H9 (cell line): ENCODE results near the gene LGR5. TPM values are rescaled to one million over a fixed set of nuclear protein-coding genes. Genes with fewer than 3 reads are reported as not detected.

Experiments used
- DNase-seq: peaks from one replicate; pipeline ENCODE4 v3.0.0-alpha.2; 2017
- H2AFZ ChIP-seq: one replicate; pipeline ENCODE4 v1.6.1; 2013; ENCODE audit warnings: mild to moderate bottlenecking, low read length, control low read depth, moderate library complexity
- H2AK5ac ChIP-seq: 2 replicates; pipeline ENCODE4 v1.6.1; 2013; ENCODE audit warnings: low read length, control low read depth, mixed read lengths; ENCODE audit not compliant: insufficient read length
- H2BK120ac ChIP-seq: one replicate; pipeline ENCODE4 v1.6.1; 2013; ENCODE audit warnings: low read depth, mild to moderate bottlenecking, low read length, control low read depth, inconsistent platforms; ENCODE audit not compliant: poor library complexity, severe bottlenecking
- H2BK12ac ChIP-seq: 2 replicates; pipeline ENCODE4 v1.6.1; 2013; ENCODE audit warnings: low read length, control low read depth, mixed read lengths, low read depth; ENCODE audit not compliant: insufficient read length
- H2BK15ac ChIP-seq: 2 replicates; pipeline ENCODE4 v1.6.1; 2013; ENCODE audit warnings: low read depth, low read length, control low read depth
- H2BK20ac ChIP-seq: one replicate; pipeline ENCODE4 v1.6.1; 2013; ENCODE audit warnings: low read depth, mild to moderate bottlenecking, low read length, control low read depth, inconsistent platforms; ENCODE audit not compliant: poor library complexity, severe bottlenecking
- H2BK5ac ChIP-seq: 2 replicates; pipeline ENCODE4 v1.6.1; 2013; ENCODE audit warnings: low read length, control low read depth, mixed read lengths; ENCODE audit not compliant: insufficient read length
- H3K14ac ChIP-seq: 2 replicates; pipeline ENCODE4 v1.6.1; 2013; ENCODE audit warnings: low read length, control low read depth; ENCODE audit not compliant: insufficient read depth
- H3K18ac ChIP-seq: 2 replicates; pipeline ENCODE4 v1.6.1; 2013; ENCODE audit warnings: low read depth, mild to moderate bottlenecking, mixed read lengths, low read length, control low read depth; ENCODE audit not compliant: insufficient read length
- H3K23ac ChIP-seq: 2 replicates; pipeline ENCODE4 v1.6.1; 2013; ENCODE audit warnings: low read length, control low read depth, mixed read lengths, low read depth; ENCODE audit not compliant: insufficient read length
- H3K23me2 ChIP-seq: 2 replicates; pipeline ENCODE4 v1.6.1; 2013; ENCODE audit warnings: low read depth, mild to moderate bottlenecking, mixed read lengths, low read length, control low read depth; ENCODE audit not compliant: insufficient read length, poor library complexity, severe bottlenecking
- H3K27ac ChIP-seq: 2 replicates; pipeline ENCODE4 v1.5.1; 2013; ENCODE audit warnings: low read length, control low read depth, mixed read lengths, low read depth; ENCODE audit not compliant: insufficient read length
- H3K27me3 ChIP-seq: 2 replicates; pipeline ENCODE4 v1.6.1; 2013; ENCODE audit warnings: low read length, control low read depth, inconsistent platforms; ENCODE audit not compliant: insufficient read depth
- H3K4ac ChIP-seq: 2 replicates; pipeline ENCODE4 v1.6.1; 2013; ENCODE audit warnings: low read depth, mild to moderate bottlenecking, control low read depth, inconsistent platforms, low read length, moderate library complexity
- H3K4me1 ChIP-seq: 2 replicates; pipeline ENCODE4 v1.6.1; 2013; ENCODE audit warnings: low read length, control low read depth, inconsistent platforms; ENCODE audit not compliant: insufficient read depth
- H3K4me2 ChIP-seq: 2 replicates; pipeline ENCODE4 v1.6.1; 2013; ENCODE audit warnings: low read length, control low read depth, mixed read lengths; ENCODE audit not compliant: insufficient read length, insufficient read depth
- H3K56ac ChIP-seq: 2 replicates; pipeline ENCODE4 v1.6.1; 2013; ENCODE audit warnings: low read depth, mild to moderate bottlenecking, mixed read lengths, low read length, control low read depth; ENCODE audit not compliant: insufficient read length
- H3K79me1 ChIP-seq: 2 replicates; pipeline ENCODE4 v1.6.1; 2013; ENCODE audit warnings: low read depth, mild to moderate bottlenecking, moderate library complexity, low read length, control low read depth, inconsistent platforms; ENCODE audit not compliant: insufficient read depth, poor library complexity, severe bottlenecking
- H3K79me2 ChIP-seq: 2 replicates; pipeline ENCODE4 v1.6.1; 2013; ENCODE audit warnings: low read length, control low read depth, inconsistent platforms; ENCODE audit not compliant: insufficient read depth
- H3K9ac ChIP-seq: 2 replicates; pipeline ENCODE4 v1.6.1; 2013; ENCODE audit warnings: low read length, control low read depth, mixed read lengths; ENCODE audit not compliant: insufficient read length; ENCODE audit errors: extremely low read depth
- H3K9me3 ChIP-seq: one replicate; pipeline ENCODE4 v1.6.1; 2013; ENCODE audit warnings: low read depth, low read length, inconsistent platforms; ENCODE audit not compliant: control insufficient read depth
- H3T11ph ChIP-seq: one replicate; pipeline ENCODE4 v1.6.1; 2013; ENCODE audit warnings: mild to moderate bottlenecking, low read length, control low read depth, inconsistent platforms
- H4K20me1 ChIP-seq: one replicate; pipeline ENCODE4 v1.6.1; 2013; ENCODE audit not compliant: control insufficient read depth, insufficient read length, insufficient read depth
- H4K5ac ChIP-seq: 2 replicates; pipeline ENCODE4 v1.6.1; 2013; ENCODE audit warnings: low read depth, mild to moderate bottlenecking, mixed read lengths, low read length, control low read depth; ENCODE audit not compliant: insufficient read length
- H4K8ac ChIP-seq: replicated peaks from 2 replicates; pipeline ENCODE4 v1.6.1; 2013; ENCODE audit warnings: low read length, control low read depth, mixed read lengths, low read depth; ENCODE audit not compliant: insufficient read length
- H4K91ac ChIP-seq: 2 replicates; pipeline ENCODE4 v1.6.1; 2013; ENCODE audit warnings: low read depth, mild to moderate bottlenecking, moderate library complexity, mixed read lengths, low read length, control low read depth; ENCODE audit not compliant: insufficient read length
- H3K27ac Mint-ChIP-seq, 3 experiments: 2 replicates in 2 of 3; 3 replicates in 1 of 3; pipeline ENCODE4 v1.8.0; 2020 to 2021; ENCODE audit warnings: mixed read lengths in 3 of 3, mild to moderate bottlenecking in 1 of 3, moderate library complexity in 1 of 3
- H3K27me3 Mint-ChIP-seq: 2 replicates; pipeline ENCODE4 v1.8.0; 2021; ENCODE audit warnings: low read depth, mild to moderate bottlenecking, moderate library complexity, mixed read lengths
- H3K36me3 Mint-ChIP-seq, 3 experiments: 2 replicates in 2 of 3; 3 replicates in 1 of 3; pipeline ENCODE4 v1.8.0; 2020 to 2021; ENCODE audit warnings: low read depth in 3 of 3, mixed read lengths in 3 of 3; ENCODE audit not compliant: insufficient read depth in 1 of 3
- H3K4me1 Mint-ChIP-seq, 2 experiments: 2 replicates each; pipeline ENCODE4 v1.8.0; 2020; ENCODE audit warnings: mixed read lengths in 2 of 2
- H3K4me3 Mint-ChIP-seq, 2 experiments: 2 replicates in 1 of 2; 3 replicates in 1 of 2; pipeline ENCODE4 v1.8.0; 2020 to 2021; ENCODE audit warnings: mild to moderate bottlenecking in 2 of 2, mixed read lengths in 2 of 2, moderate library complexity in 1 of 2
- H3K9me3 Mint-ChIP-seq, 2 experiments: 2 replicates in 1 of 2; 3 replicates in 1 of 2; pipeline ENCODE4 v1.8.0; 2020; ENCODE audit warnings: mild to moderate bottlenecking in 2 of 2, mixed read lengths in 2 of 2, moderate library complexity in 1 of 2
- WGBS: extraction: QIAGEN DNeasy Blood & Tissue Kit; methylation state at CpG from one replicate; pipeline ENCODE4 v1.1.7; 2013; ENCODE audit warnings: missing lambda C conversion rate, low lambda C conversion rate, mixed read lengths; ENCODE audit not compliant: insufficient read length; ENCODE audit errors: extremely low coverage; 5-methylcytosine and 5-hydroxymethylcytosine counted together
- total RNA-seq: library from RNA; stranded (reverse); gene quantifications from 2 replicates; pipeline ENCODE4 v1.2.1, GENCODE V29; 2021
- TF ChIP-seq, protein P1 (sequence below): fragments of 200-600 bp; sonication (generic); conservative IDR thresholded peaks from 3 replicates; pipeline ENCODE4 v1.8.0; 2021; ENCODE audit warnings: antibody characterized with exemption, mild to moderate bottlenecking

Gene LGR5
- total RNA-seq, 1 experiment from 2014 or later, result 0.09 TPM

- Histone ChIP-seq H2BK15ac (no peak overlapping the region), H2AFZ (no peak overlapping the region), H3K18ac (no peak overlapping the region), H3K27ac (no peak overlapping the region), H2BK5ac (no peak overlapping the region), H3K9ac (no peak overlapping the region), H3K4me1 (no peaks in the 10 kb centered on the region; the same call in 1 of the 2 replicates), H3K23ac (no peak overlapping the region), H3K79me1 (no peaks in the 10 kb centered on the region), H3K79me2 (no peaks in the 10 kb centered on the region), H2BK20ac (no peak overlapping the region), H3K56ac (no peak overlapping the region), H2BK12ac (no peak overlapping the region), H2BK120ac (no peak overlapping the region), H3K23me2 (no peaks in the 10 kb centered on the region), H3K9me3 (no peaks in the 10 kb centered on the region), H3T11ph (no peak overlapping the region), H3K4me2 (no peak overlapping the region), H3K4ac (no peak overlapping the region), H4K20me1 (no peaks in the 10 kb centered on the region), H2AK5ac (no peak overlapping the region), H4K91ac (no peak overlapping the region), H4K5ac (no peak overlapping the region), H4K8ac (no peak overlapping the region), H3K14ac (no peak overlapping the region), H3K27me3 (no peaks in the 10 kb centered on the region)
- no peaks in the 10 kb centered on the region for H3K36me3 Mint-ChIP-seq
- no peak overlapping the region for H3K27ac Mint-ChIP-seq
- TF ChIP-seq, protein P1, sequence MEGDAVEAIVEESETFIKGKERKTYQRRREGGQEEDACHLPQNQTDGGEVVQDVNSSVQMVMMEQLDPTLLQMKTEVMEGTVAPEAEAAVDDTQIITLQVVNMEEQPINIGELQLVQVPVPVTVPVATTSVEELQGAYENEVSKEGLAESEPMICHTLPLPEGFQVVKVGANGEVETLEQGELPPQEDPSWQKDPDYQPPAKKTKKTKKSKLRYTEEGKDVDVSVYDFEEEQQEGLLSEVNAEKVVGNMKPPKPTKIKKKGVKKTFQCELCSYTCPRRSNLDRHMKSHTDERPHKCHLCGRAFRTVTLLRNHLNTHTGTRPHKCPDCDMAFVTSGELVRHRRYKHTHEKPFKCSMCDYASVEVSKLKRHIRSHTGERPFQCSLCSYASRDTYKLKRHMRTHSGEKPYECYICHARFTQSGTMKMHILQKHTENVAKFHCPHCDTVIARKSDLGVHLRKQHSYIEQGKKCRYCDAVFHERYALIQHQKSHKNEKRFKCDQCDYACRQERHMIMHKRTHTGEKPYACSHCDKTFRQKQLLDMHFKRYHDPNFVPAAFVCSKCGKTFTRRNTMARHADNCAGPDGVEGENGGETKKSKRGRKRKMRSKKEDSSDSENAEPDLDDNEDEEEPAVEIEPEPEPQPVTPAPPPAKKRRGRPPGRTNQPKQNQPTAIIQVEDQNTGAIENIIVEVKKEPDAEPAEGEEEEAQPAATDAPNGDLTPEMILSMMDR, result no peak
- no peaks in the 10 kb centered on the region for H3K27me3 Mint-ChIP-seq
- H3K4me1 Mint-ChIP-seq, result peaks cover 8 to 9% of the 10 kb centered on the region in 2 experiments
- DNase-seq, result no peak
- H3K4me3 Mint-ChIP-seq, result no peak overlapping the region
- no peaks in the 10 kb centered on the region for H3K9me3 Mint-ChIP-seq
- WGBS, result no CpG with 5 or more reads among the region's 3 CpGs
Observed at GRCh38 chr12:71592841-71593240, 153.2 kb downstream of the LGR5 start.
